HUES48 (cell line): ENCODE results near the gene PIH1D2.
"Not testable (repeated sequence)": the region's sequence is repeated elsewhere in the genome, so short reads cannot be mapped to it uniquely, and the experiment has no call there.

Experiments
- H3K27ac ChIP-seq: one replicate; pipeline ENCODE4 v1.7.0; 2013; ENCODE audit warnings: low read depth, low read length, inconsistent platforms
- H3K27me3 ChIP-seq: 2 replicates; pipeline ENCODE4 v1.6.1; 2013; ENCODE audit warnings: mild to moderate bottlenecking, low read length; ENCODE audit not compliant: control insufficient read depth, insufficient read depth
- H3K36me3 ChIP-seq: 2 replicates; pipeline ENCODE4 v1.6.1; 2013; ENCODE audit warnings: low read length; ENCODE audit not compliant: control insufficient read depth, insufficient read depth
- H3K4me1 ChIP-seq: 2 replicates; pipeline ENCODE4 v1.6.1; 2013; ENCODE audit warnings: mild to moderate bottlenecking, low read length; ENCODE audit not compliant: control insufficient read depth, insufficient read depth
- H3K4me3 ChIP-seq: 2 replicates; pipeline ENCODE4 v1.5.1; 2013; ENCODE audit warnings: mild to moderate bottlenecking, low read depth, low read length
- H3K9ac ChIP-seq: 2 replicates; pipeline ENCODE4 v1.6.1; 2013; ENCODE audit warnings: mild to moderate bottlenecking, low read depth, low read length, moderate library complexity
- H3K9me3 ChIP-seq: 2 replicates; pipeline ENCODE4 v1.6.1; 2013; ENCODE audit warnings: low read length; ENCODE audit not compliant: control insufficient read depth, insufficient read depth

The PIH1D2 gene

DNA sequence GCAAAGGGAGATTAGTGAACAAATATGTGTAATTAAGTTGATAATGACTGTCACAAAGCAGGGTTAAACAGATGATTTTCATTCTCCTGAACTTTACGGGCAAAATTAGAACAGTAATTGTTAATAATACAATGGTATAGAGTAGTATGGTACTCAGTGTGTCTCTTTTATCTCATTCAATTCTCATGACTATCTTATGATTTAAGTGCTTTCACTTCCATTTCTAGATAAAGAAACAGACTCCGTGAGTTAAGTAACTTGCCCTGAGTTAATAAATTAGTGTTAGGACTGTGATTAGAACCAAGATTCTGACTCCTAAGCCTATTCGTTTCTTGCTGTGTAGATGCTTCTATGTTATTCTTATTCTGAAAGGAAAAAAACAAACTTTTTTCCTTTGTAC lies 22.0 kb downstream of the PIH1D2 start:
- Histone ChIP-seq H3K9me3 (no peaks in the 10 kb centered on the region), H3K27ac (no peak overlapping the region), H3K4me1 (no peaks in the 10 kb centered on the region), H3K4me3 (no peak overlapping the region), H3K36me3 (peaks cover 81% of the 10 kb centered on the region), H3K9ac (no peak overlapping the region), H3K27me3 (no peaks in the 10 kb centered on the region)

DNA sequence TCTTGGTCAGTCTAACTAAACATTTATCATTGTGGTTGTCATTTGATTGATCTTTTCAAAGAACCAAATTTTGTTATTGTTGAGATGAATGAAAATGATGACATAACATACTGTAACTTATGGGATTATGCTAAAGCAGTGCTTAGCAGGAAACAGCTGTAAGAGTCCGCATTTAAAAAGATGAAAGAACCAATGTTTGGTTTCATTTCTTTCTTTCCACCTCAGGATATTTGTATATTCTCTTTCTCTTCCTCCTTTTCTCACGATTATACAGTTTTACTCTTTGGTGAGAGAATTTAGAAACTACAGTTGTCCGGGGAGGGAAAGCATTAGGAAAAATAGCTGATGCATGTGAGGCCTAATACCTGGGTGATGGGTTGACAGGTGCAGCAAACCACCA lies 23.1 kb downstream of the PIH1D2 start:
- Histone ChIP-seq H3K4me3 (no peak overlapping the region), H3K4me1 (no peaks in the 10 kb centered on the region), H3K36me3 (peaks cover 78% of the 10 kb centered on the region), H3K9me3 (no peaks in the 10 kb centered on the region), H3K27ac (no peak overlapping the region), H3K9ac (no peak overlapping the region), H3K27me3 (no peaks in the 10 kb centered on the region)

DNA sequence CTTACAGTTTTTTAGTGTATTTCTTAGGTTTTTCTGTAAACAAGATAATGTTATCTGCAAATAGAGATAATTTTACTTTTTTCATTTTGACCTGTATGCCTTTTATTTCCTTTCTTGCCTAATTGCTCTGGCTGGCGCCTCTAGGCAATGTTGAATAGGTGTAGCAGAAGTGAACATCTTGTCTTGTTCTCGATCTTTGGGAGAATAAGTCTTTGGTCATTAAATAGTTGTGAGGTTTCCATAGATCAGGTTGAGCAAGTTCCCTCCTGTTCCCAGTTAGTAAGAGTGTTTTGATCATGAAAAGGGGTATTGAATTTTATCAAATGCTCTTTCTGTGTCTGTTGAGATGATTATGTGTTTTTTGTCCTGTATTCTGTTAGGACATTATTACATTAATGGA lies 24.0 kb downstream of the PIH1D2 start:
- Histone ChIP-seq H3K9me3 (no peaks in the 10 kb centered on the region), H3K4me3 (no peak overlapping the region), H3K4me1 (no peaks in the 10 kb centered on the region), H3K27me3 (no peaks in the 10 kb centered on the region), H3K36me3 (peaks cover 82% of the 10 kb centered on the region), H3K9ac (no peak overlapping the region), H3K27ac (no peak overlapping the region)

- peaks cover 82% of the 10 kb centered on the region for H3K36me3 ChIP-seq
- not testable (repeated sequence) for H3K4me3 ChIP-seq, H3K9ac ChIP-seq, H3K9me3 ChIP-seq, H3K4me1 ChIP-seq, H3K27ac ChIP-seq, H3K27me3 ChIP-seq
These were observed 25.6 kb downstream of the PIH1D2 start for GRCh38 chr11:112048256-112048655.

DNA sequence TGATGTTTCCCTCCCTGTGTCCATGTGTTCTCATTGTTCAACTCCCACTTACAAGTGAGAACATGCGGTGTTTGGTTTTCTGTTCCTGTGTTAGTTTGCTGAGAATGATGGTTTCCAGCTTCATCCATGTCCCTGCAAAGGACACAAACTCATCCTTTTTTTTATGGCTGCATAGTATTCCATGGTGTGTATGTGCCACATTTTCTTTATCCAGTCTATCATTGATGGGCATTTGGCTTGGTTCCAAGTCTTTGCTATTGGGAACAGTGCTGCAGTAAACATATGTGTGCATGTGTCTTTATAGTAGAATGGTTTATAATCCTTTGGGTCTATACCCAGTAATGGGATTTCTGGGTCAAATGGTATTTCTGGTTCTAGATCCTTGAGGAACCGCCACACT lies 27.2 kb downstream of the PIH1D2 start:
- not testable (repeated sequence) for H3K4me3 ChIP-seq, H3K27me3 ChIP-seq, H3K4me1 ChIP-seq, H3K9me3 ChIP-seq, H3K27ac ChIP-seq, H3K9ac ChIP-seq
- peaks cover 81% of the 10 kb centered on the region for H3K36me3 ChIP-seq

DNA sequence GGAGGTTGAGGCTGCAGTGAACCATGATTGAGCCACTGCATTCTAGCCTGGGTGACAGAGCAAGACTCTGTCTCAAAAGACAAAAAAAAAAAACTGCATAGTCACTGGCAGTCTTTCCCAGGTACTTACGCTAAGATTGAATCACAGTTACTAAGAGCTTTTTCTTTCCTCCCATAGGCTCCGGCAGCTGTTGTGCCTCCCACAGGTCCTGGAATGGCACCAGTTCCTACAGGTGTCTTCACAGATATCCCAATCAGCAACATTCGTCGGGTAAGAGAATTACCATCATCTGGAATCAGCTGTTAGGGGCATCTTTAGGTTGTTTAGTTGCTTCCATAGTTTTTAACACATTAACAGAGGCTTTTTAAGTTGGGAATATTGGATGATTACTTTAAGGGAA lies 28.9 kb downstream of the PIH1D2 start:
- H3K9ac ChIP-seq: no peak overlapping the region
- no peaks in the 10 kb centered on the region for H3K4me1 ChIP-seq
- peaks cover 80% of the 10 kb centered on the region for H3K36me3 ChIP-seq
- H3K27me3 ChIP-seq: no peaks in the 10 kb centered on the region
- H3K27ac ChIP-seq: no peak overlapping the region
- no peaks in the 10 kb centered on the region for H3K9me3 ChIP-seq
- no peak overlapping the region for H3K4me3 ChIP-seq

GRCh38 chr11:112042961-112043304 lies 30.9 kb downstream of the PIH1D2 start:
- no peaks in the 10 kb centered on the region for H3K4me1 ChIP-seq
- H3K27ac ChIP-seq: no peak overlapping the region
- H3K9me3 ChIP-seq: no peaks in the 10 kb centered on the region
- no peak overlapping the region for H3K4me3 ChIP-seq
- H3K36me3 ChIP-seq: peaks cover 77% of the 10 kb centered on the region
- H3K9ac ChIP-seq: no peak overlapping the region
- H3K27me3 ChIP-seq: no peaks in the 10 kb centered on the region

- no peaks in the 10 kb centered on the region for H3K9me3 ChIP-seq
- no peak overlapping the region for H3K4me3 ChIP-seq
- H3K27ac ChIP-seq: no peak overlapping the region
- H3K27me3 ChIP-seq: no peaks in the 10 kb centered on the region
- no peak overlapping the region for H3K9ac ChIP-seq
- peaks cover 82% of the 10 kb centered on the region for H3K36me3 ChIP-seq
- H3K4me1 ChIP-seq: no peaks in the 10 kb centered on the region
These were observed 31.5 kb downstream of the PIH1D2 start for GRCh38 chr11:112042161-112042960.

- Histone ChIP-seq H3K36me3 (peaks cover 77% of the 10 kb centered on the region), H3K27ac (no peak overlapping the region), H3K4me1 (no peaks in the 10 kb centered on the region), H3K27me3 (no peaks in the 10 kb centered on the region), H3K9ac (no peak overlapping the region), H3K4me3 (no peak overlapping the region), H3K9me3 (no peaks in the 10 kb centered on the region)
These were observed 36.3 kb downstream of the PIH1D2 start for GRCh38 chr11:112037527-112037926.

- Histone ChIP-seq H3K27ac (no peak overlapping the region), H3K4me3 (no peak overlapping the region), H3K9ac (no peak overlapping the region), H3K4me1 (no peaks in the 10 kb centered on the region), H3K36me3 (peaks cover 78% of the 10 kb centered on the region), H3K27me3 (no peaks in the 10 kb centered on the region), H3K9me3 (no peaks in the 10 kb centered on the region)
These were observed 39.9 kb downstream of the PIH1D2 start for GRCh38 chr11:112033902-112034301.

DNA sequence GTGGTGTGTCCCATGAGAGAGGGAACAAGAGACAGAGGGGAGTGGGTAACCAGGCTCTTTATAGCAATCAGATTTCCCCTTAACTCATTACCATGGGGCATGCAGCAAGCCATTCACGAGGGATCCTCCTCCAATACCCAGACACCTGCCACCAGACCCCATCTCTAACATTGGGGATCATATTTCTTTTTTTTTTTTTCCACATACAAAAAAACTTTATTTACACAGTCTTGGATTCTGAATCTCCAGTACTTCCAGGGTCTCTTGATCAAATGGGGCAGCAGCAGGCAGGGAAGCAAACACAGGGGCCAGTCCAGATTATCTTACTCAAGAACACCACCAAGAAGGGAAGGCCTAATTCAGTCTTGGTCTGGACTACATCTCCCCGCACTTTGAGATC lies 44.4 kb downstream of the PIH1D2 start:
- H3K4me1 ChIP-seq: no peaks in the 10 kb centered on the region
- no peaks in the 10 kb centered on the region for H3K27me3 ChIP-seq
- H3K9me3 ChIP-seq: no peaks in the 10 kb centered on the region
- no peak overlapping the region for H3K9ac ChIP-seq
- H3K36me3 ChIP-seq: peaks cover 64% of the 10 kb centered on the region
- no peak overlapping the region for H3K4me3 ChIP-seq
- H3K27ac ChIP-seq: no peak overlapping the region
